K562 (cell line): Measurements from ENCODE around the gene KCNQ5. TPM values are rescaled to one million over a fixed set of nuclear protein-coding genes. Genes with fewer than 3 reads are reported as not detected.

Experiments
- CC2D1A ChIP-seq: fragments of 450-650 bp; IDR thresholded peaks from 2 replicates; pipeline ENCODE4 v1.6.1; 2017; ENCODE audit warnings: mild to moderate bottlenecking
- ESRRA ChIP-seq: fragments of 450-650 bp; IDR thresholded peaks from 2 replicates; pipeline ENCODE4 v1.6.1; 2014; ENCODE audit warnings: low read depth, mild to moderate bottlenecking, moderate library complexity, borderline replicate concordance
- HEY1 ChIP-seq: fragments of 250-450 bp; sonication (Bioruptor Pico); IDR thresholded peaks from 2 replicates; pipeline ENCODE4 v1.5.0; 2020; ENCODE audit warnings: mild to moderate bottlenecking, moderate library complexity, borderline replicate concordance
- KLF16 ChIP-seq: IDR thresholded peaks from 2 replicates; pipeline ENCODE4 v1.6.1; 2016; ENCODE audit warnings: antibody characterized with exemption
- NBN ChIP-seq: fragments of 450-650 bp; IDR thresholded peaks from 2 replicates; pipeline ENCODE4 v1.6.1; 2016; ENCODE audit warnings: low read depth, mild to moderate bottlenecking
- NFRKB ChIP-seq: fragments of 450-650 bp; IDR thresholded peaks from 2 replicates; pipeline ENCODE4 v1.6.1; 2016; ENCODE audit warnings: low read depth
- PHTF2 ChIP-seq: fragments of 250-450 bp; sonication (Bioruptor Pico); IDR thresholded peaks from 2 replicates; pipeline ENCODE4 v1.5.0; 2021; ENCODE audit warnings: mild to moderate bottlenecking
- RAD51 ChIP-seq: fragments of 450-650 bp; IDR thresholded peaks from 2 replicates; pipeline ENCODE4 v1.7.1; 2016; ENCODE audit warnings: low read depth, mild to moderate bottlenecking, borderline replicate concordance
- SETDB1 ChIP-seq: IDR thresholded peaks from one replicate; pipeline ENCODE4 v1.6.1; 2012; ENCODE audit warnings: low read length, control low read depth, inconsistent platforms
- SMAD1 ChIP-seq: fragments of 150-350 bp; IDR thresholded peaks from 2 replicates; pipeline ENCODE4 v1.6.1; 2014; ENCODE audit warnings: low read length, low read depth; ENCODE audit not compliant: partially characterized antibody
- polyA plus RNA-seq, 8 experiments: library from polyadenylated mRNA; depleted of rRNA in 4 of 8; stranded (reverse) in 5 of 8; unstranded in 3 of 8; fragments of >200 nt; fragmentation: Nextera tagmentation in 2 of 8; fragmentation: Illumina TruSeq in 1 of 8; extraction: Ambion mirVana in 2 of 8; extraction: Trizol in 1 of 8; gene quantifications; 2 replicates each; pipeline versions ENCODE4 v1.2.1 to v1.2.3, GENCODE V29; 2011 to 2014; ENCODE audit warnings: inconsistent platforms in 1 of 8, missing spikeins in 1 of 8
- total RNA-seq, 7 experiments: library from RNA; depleted of rRNA in 6 of 7; stranded (reverse); fragments of >200 nt in 6 of 7; fragmentation: Illumina TruSeq in 2 of 7; extraction: Trizol in 2 of 7; gene quantifications; 2 replicates each; pipeline versions ENCODE4 v1.2.1 to v1.2.3, GENCODE V29; 2011 to 2021; ENCODE audit warnings: low replicate concordance in 1 of 7
- TF ChIP-seq, protein P1 (sequence below): sonication (generic); formaldehyde crosslinking; IDR thresholded peaks from 2 replicates; pipeline ENCODE4 v1.8.0; 2022; ENCODE audit warnings: mild to moderate bottlenecking, missing genetic modification reagents
- TF ChIP-seq, protein P2 (sequence below): sonication (generic); formaldehyde crosslinking; IDR thresholded peaks from 2 replicates; pipeline ENCODE4 v1.4.0; 2020; ENCODE audit warnings: mild to moderate bottlenecking, missing genetic modification reagents
- TF ChIP-seq, protein P3 (sequence below): sonication (generic); formaldehyde crosslinking; IDR thresholded peaks from 2 replicates; pipeline ENCODE4 v1.8.1; 2023; ENCODE audit warnings: mild to moderate bottlenecking, missing genetic modification reagents

KCNQ5 gene
- total and polyA plus RNA-seq, 9 of the 15 experiments (the other 6 are each of a cell fraction or from before 2014, with no cell fraction given), result 0.31 to 5.9 (median 2.6) TPM

DNA sequence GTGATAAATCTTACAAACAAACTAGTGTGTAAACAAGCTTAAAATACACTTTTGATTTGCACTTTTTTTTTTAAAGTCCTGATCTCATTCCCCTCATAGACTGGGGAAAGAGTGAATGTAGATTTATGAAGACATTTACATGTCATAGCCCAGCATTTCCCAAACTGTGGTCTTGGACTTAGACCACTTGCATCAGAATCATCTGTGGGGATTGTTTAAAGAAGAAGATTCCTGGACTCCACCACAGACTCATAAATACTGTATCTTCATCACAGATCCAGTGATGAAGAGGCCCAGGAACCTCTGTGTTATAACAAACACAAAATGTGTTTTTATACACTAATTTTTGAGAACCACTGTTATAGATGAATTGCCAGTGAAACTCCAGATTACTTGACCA is 99.5 kb downstream of the KCNQ5 start (continued):
- TF ChIP-seq, protein P1, sequence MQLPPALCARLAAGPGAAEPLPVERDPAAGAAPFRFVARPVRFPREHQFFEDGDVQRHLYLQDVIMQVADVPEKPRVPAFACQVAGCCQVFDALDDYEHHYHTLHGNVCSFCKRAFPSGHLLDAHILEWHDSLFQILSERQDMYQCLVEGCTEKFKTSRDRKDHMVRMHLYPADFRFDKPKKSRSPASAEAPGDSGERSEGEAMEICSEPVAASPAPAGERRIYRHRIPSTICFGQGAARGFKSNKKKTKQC (CRISPR knock-in tag), result no peak
- no peak for TF ChIP-seq ESRRA
- TF ChIP-seq, protein P2, sequence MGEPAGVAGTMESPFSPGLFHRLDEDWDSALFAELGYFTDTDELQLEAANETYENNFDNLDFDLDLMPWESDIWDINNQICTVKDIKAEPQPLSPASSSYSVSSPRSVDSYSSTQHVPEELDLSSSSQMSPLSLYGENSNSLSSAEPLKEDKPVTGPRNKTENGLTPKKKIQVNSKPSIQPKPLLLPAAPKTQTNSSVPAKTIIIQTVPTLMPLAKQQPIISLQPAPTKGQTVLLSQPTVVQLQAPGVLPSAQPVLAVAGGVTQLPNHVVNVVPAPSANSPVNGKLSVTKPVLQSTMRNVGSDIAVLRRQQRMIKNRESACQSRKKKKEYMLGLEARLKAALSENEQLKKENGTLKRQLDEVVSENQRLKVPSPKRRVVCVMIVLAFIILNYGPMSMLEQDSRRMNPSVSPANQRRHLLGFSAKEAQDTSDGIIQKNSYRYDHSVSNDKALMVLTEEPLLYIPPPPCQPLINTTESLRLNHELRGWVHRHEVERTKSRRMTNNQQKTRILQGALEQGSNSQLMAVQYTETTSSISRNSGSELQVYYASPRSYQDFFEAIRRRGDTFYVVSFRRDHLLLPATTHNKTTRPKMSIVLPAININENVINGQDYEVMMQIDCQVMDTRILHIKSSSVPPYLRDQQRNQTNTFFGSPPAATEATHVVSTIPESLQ (CRISPR knock-in tag), result no peak
- no peak for TF ChIP-seq NFRKB
- TF ChIP-seq CC2D1A, result no peak
- no peak for TF ChIP-seq SETDB1
- no peak for TF ChIP-seq NBN
- TF ChIP-seq, protein P3, sequence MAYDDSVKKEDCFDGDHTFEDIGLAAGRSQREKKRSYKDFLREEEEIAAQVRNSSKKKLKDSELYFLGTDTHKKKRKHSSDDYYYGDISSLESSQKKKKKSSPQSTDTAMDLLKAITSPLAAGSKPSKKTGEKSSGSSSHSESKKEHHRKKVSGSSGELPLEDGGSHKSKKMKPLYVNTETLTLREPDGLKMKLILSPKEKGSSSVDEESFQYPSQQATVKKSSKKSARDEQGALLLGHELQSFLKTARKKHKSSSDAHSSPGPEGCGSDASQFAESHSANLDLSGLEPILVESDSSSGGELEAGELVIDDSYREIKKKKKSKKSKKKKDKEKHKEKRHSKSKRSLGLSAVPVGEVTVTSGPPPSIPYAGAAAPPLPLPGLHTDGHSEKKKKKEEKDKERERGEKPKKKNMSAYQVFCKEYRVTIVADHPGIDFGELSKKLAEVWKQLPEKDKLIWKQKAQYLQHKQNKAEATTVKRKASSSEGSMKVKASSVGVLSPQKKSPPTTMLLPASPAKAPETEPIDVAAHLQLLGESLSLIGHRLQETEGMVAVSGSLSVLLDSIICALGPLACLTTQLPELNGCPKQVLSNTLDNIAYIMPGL, result no peak
- no peak for TF ChIP-seq SMAD1
- no peak for TF ChIP-seq KLF16
- TF ChIP-seq HEY1 (CRISPR knock-in tag), result no peak
- no peak for TF ChIP-seq PHTF2 (CRISPR knock-in tag)
- TF ChIP-seq RAD51, result no peak
